IMR-90 (cell line): ENCODE results near the gene CSH1.

ENCODE experiments used
- BHLHE40 ChIP-seq: fragments of 150-350 bp; IDR thresholded peaks from 2 replicates; pipeline ENCODE4 v1.6.1; 2016; ENCODE audit warnings: mild to moderate bottlenecking, low read depth, low read length
- CTCF ChIP-seq: conservative IDR thresholded peaks from 2 replicates; pipeline ENCODE4 v1.5.1; 2012; ENCODE audit warnings: mild to moderate bottlenecking, low read depth, low read length, improper control_type of control experiment
- MAFK ChIP-seq: IDR thresholded peaks from 2 replicates; pipeline ENCODE4 v1.6.1; 2012; ENCODE audit warnings: low read depth, low read length, improper control_type of control experiment
- MAZ ChIP-seq: IDR thresholded peaks from 2 replicates; pipeline ENCODE4 v1.6.1; 2012; ENCODE audit warnings: low read depth, mild to moderate bottlenecking, low read length, improper control_type of control experiment, moderate library complexity, borderline replicate concordance
- RAD21 ChIP-seq: IDR thresholded peaks from 2 replicates; pipeline ENCODE4 v1.6.1; 2012; ENCODE audit warnings: low read length, improper control_type of control experiment
- USF2 ChIP-seq: fragments of 150-350 bp; IDR thresholded peaks from 2 replicates; pipeline ENCODE4 v1.6.1; 2017; ENCODE audit warnings: mild to moderate bottlenecking, antibody characterized with exemption, low read length, low read depth

DNA sequence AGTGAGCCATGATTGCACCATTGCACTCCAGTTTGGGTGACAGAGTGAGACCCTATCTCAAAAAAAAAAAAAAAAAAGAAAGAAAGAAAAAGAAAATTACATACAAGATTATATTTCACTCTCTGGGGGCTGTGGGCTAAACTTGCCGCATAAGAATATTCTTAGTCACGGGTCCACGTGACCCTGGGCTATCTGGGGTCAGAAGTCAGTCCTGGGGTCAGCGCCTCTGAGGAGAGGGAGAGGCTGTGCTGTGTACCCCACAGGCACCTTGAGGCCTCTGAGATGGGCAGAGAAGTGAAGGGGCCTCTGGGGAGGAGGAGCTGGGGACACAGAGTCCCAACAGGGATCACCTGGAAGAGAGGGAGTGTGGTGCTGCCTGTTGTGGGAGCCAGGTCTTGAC lies 41.5 kb upstream of the CSH1 start:
- TF ChIP-seq CTCF (no peak), USF2 (no peak), BHLHE40 (no peak), MAFK (no peak), MAZ (no peak), RAD21 (no peak)
